H1 (cell line): Measurements from ENCODE around the gene GALNTL6.

Experiments used
- CTCF ChIP-seq, 3 experiments: IDR thresholded peaks; 1 replicate in 2 of 3; 2 replicates in 1 of 3; pipeline versions ENCODE4 v1.5.1 to v1.6.1; 2011; ENCODE audit warnings: low read length in 3 of 3, mild to moderate bottlenecking in 3 of 3, inconsistent platforms in 2 of 3, low read depth in 1 of 3, moderate library complexity in 1 of 3; ENCODE audit not compliant: insufficient read depth in 1 of 3; ENCODE audit errors: control extremely low read depth in 1 of 3
- TEAD4 ChIP-seq: IDR thresholded peaks from 2 replicates; pipeline ENCODE4 v1.6.1; 2012; ENCODE audit warnings: low read depth, low read length, inconsistent platforms, mixed read lengths

- TF ChIP-seq CTCF (IDR thresholded peaks at IDR 0.05; ENCODE audit: control extremely low read depth in 1 of 3, insufficient read depth in 1 of 3, low read depth in 1 of 3, low read length in 3 of 3): no peak
- TF ChIP-seq TEAD4: no peak
These were observed 708.0 kb downstream of the GALNTL6 start for GRCh38 chr4:172521248-172521647.
